Mucosa of descending colon (tissue), 3 donors: ENCODE data around the gene PCBD1. TPM values are rescaled to one million over a fixed set of nuclear protein-coding genes. Genes with fewer than 3 reads are reported as not detected.

Source experiments
- ATAC-seq: fragments of 200-7000 bp; cut with Tn5 transposase; one replicate; pipeline ENCODE4 v1.9.1; 2020; ENCODE audit warnings: mild to moderate bottlenecking, moderate library complexity
- DNase-seq, 3 donors: peaks; one replicate each; pipeline ENCODE4 v3.0.0-alpha.2; 2020
- H3K36me3 ChIP-seq: fragments of 200-600 bp; one replicate; pipeline ENCODE4 v1.8.0; 2021; ENCODE audit warnings: low read depth, mild to moderate bottlenecking
- H3K4me1 ChIP-seq: fragments of 200-600 bp; one replicate; pipeline ENCODE4 v1.8.0; 2021; ENCODE audit warnings: low read depth, mild to moderate bottlenecking
- H3K4me3 ChIP-seq: fragments of 200-600 bp; one replicate; pipeline ENCODE4 v1.8.0; 2021; ENCODE audit warnings: mild to moderate bottlenecking
- H3K9me3 ChIP-seq: fragments of 200-600 bp; one replicate; pipeline ENCODE4 v1.8.0; 2021; ENCODE audit warnings: mild to moderate bottlenecking
- CTCF ChIP-seq: fragments of 200-600 bp; IDR thresholded peaks from one replicate; pipeline ENCODE4 v1.8.0; 2022; ENCODE audit warnings: antibody characterized with exemption, mild to moderate bottlenecking
- intact Hi-C, 2 donors: fragments of 100-400 bp; cut with DNase I in 1 of 2; cut with micrococcal nuclease in 1 of 2; formaldehyde crosslinking; loops; one replicate each; pipeline versions ENCODE4 v1.11.0 to v1.11.1; 2022; cut with DNase I, micrococcal nuclease
- total RNA-seq, 3 donors: library from RNA; stranded (reverse); fragmentation: NEBNext Ultra II Directional in 2 of 3; extraction: Animal tissue kit (Norgen Biotek cat#: 25700) in 2 of 3; gene quantifications; one replicate each; pipeline versions ENCODE4 v1.2.1 to v1.2.4, GENCODE V29; 2021 to 2023
- donor health status: DM: no; HTN: no; CAD: no; lungs with moderate emphysema.
- donor health status: DM: no; HTN: no; CAD: no.
- donor health status: DM: no; HTN: yes; CAD: no.

The PCBD1 gene
- total RNA-seq, 3 donors from 2014 or later, result 81.4 to 86.8 (median 86.7) TPM

- no peak for TF ChIP-seq CTCF
- Histone ChIP-seq H3K9me3 (no peaks in the 10 kb centered on the region), H3K4me3 (no peak overlapping the region), H3K36me3 (no peaks in the 10 kb centered on the region), H3K4me1 (peaks cover 9% of the 10 kb centered on the region)
- DNase-seq, result no peak
- no peak for ATAC-seq
- intact Hi-C loops, result loop anchor here in 1 of 2 donors (5.0 kb wide), 1 partner anchor 72 kb away; no protein-coding TSS in a partner anchor
Observed at GRCh38 chr10:70884741-70885140, 3.6 kb downstream of the PCBD1 start.

GRCh38 chr10:70880077-70880534 is 8.3 kb downstream of the PCBD1 start:
- ATAC-seq (peak; percentile 95), DNase-seq (peak in 2 of 3 donors; percentile 77 to 93)
- TF ChIP-seq CTCF, result peak; percentile 75
- H3K9me3 ChIP-seq, result no peaks in the 10 kb centered on the region
- no peaks in the 10 kb centered on the region for H3K36me3 ChIP-seq
- H3K4me1 ChIP-seq, result no peaks in the 10 kb centered on the region
- intact Hi-C loops, result loop anchor here (2.0 to 5.0 kb wide), 2 partner anchors 63 to 68 kb away; no protein-coding TSS in a partner anchor
- no peak overlapping the region for H3K4me3 ChIP-seq

- Histone ChIP-seq H3K9me3 (no peaks in the 10 kb centered on the region), H3K36me3 (no peaks in the 10 kb centered on the region), H3K4me3 (no peak overlapping the region), H3K4me1 (no peaks in the 10 kb centered on the region)
- TF ChIP-seq CTCF, result no peak
- ATAC-seq, result peak; percentile 5
- intact Hi-C loops, result loop anchor here in 1 of 2 donors (10.0 kb wide), 1 partner anchor 324 kb away; no protein-coding TSS in a partner anchor
- no peak for DNase-seq
Observed at GRCh38 chr10:70879207-70879606, 9.2 kb downstream of the PCBD1 start.

- ATAC-seq, result no peak
- Histone ChIP-seq H3K36me3 (no peaks in the 10 kb centered on the region), H3K4me1 (no peaks in the 10 kb centered on the region), H3K4me3 (no peak overlapping the region), H3K9me3 (no peaks in the 10 kb centered on the region)
- intact Hi-C loops, result loop anchor here in 1 of 2 donors (10.0 kb wide), 1 partner anchor 319 kb away; no protein-coding TSS in a partner anchor
- DNase-seq, result no peak
- TF ChIP-seq CTCF, result no peak
Observed at GRCh38 chr10:70874061-70874460, 14.3 kb downstream of the PCBD1 start.

GRCh38 chr10:70872291-70872690 is 16.1 kb downstream of the PCBD1 start:
- DNase-seq (no peak), ATAC-seq (no peak)
- Histone ChIP-seq H3K36me3 (no peaks in the 10 kb centered on the region), H3K4me3 (no peak overlapping the region), H3K4me1 (no peaks in the 10 kb centered on the region), H3K9me3 (no peaks in the 10 kb centered on the region)
- TF ChIP-seq CTCF, result no peak
- intact Hi-C loops, result loop anchor here in 1 of 2 donors (10.0 kb wide), 1 partner anchor 317 kb away; no protein-coding TSS in a partner anchor
